ENCODE measurements around the gene MORN4. TPM values are rescaled to one million over a fixed set of nuclear protein-coding genes. Genes with fewer than 3 reads are reported as not detected.

The MORN4 gene
- total and polyA plus RNA-seq, 2 of the 13 experiments (the other 11 are each of a cell fraction or from before 2014, with no cell fraction given), result 3.4 to 9.1 TPM

DNA sequence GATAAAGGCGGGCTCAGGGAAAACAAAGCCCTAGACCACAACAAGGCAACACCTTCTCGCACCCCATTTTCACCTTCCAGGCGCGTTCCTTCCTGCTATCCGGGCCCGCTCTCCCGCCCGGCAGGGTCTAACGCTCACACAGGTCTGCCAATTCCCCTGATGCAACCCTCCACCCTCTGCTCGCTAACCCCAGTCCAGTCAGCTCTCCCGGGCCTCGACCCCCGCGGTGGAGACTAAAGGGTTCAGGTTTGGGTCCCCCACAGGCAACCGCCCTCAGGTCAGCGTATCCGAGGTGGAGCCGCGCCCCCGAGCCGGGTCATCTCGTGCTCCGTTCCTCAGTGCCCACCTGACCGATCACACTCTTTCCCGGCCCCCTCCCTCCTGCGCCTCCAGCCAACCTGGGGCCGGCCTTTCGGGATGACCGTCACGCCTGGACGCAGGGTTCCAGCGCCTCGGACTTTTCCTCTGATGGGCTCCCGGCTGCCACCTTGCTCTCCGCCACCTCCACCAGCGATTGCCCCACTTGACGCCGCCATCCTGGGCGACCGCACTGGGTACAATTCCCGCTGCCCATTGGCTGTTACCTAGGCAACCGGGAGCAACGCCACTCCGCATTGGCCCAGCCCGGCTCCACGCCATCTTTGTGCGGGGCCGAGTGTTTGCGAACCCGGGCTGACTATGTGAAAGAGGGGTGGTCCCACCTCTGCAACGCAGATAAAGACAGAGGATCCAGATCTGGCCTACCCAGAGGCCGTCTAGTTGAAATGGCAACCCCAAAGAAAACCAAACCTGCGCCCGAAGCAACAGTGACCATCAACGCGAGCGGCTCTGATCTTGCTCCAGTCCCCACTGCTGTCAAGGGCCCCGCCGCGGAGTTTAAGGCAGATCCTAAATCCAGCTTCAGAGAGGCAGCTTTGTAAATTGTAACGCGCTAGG is at the start of gene MORN4 (continued):
- TF ChIP-seq ZNF207 (IDR thresholded peaks at IDR 0.05; ENCODE audit: borderline replicate concordance) (no peak), RARG (CRISPR knock-in tag; IDR thresholded peaks at IDR 0.05; ENCODE audit: low read depth) (no peak), ZNF572 (CRISPR knock-in tag; IDR thresholded peaks at IDR 0.05) (peak; percentile 85; the same call in 1 of the 2 replicates), ZNF432 (CRISPR knock-in tag; IDR thresholded peaks at IDR 0.05; ENCODE audit: borderline replicate concordance) (no peak), CREM (IDR thresholded peaks at IDR 0.05) (peak; percentile 55; the same call in 1 of the 2 replicates), CREM (CRISPR knock-in tag; IDR thresholded peaks at IDR 0.05) (no peak), ZFYVE20 (CRISPR knock-in tag; IDR thresholded peaks at IDR 0.05; ENCODE audit: borderline replicate concordance, low read depth) (no peak), KDM1A (CRISPR knock-in tag; IDR thresholded peaks at IDR 0.05) (no peak), JDP2 (CRISPR knock-in tag; IDR thresholded peaks at IDR 0.05; ENCODE audit: borderline replicate concordance) (no peak), KLF12 (CRISPR knock-in tag; IDR thresholded peaks at IDR 0.05; ENCODE audit: borderline replicate concordance) (0 out of 2 replicates have a peak, but pooled peaks have one; percentile 49), ZNF547 (CRISPR knock-in tag; IDR thresholded peaks at IDR 0.05) (no peak), GZF1 (CRISPR knock-in tag; IDR thresholded peaks at IDR 0.05) (no peak), KDM6A (CRISPR knock-in tag; IDR thresholded peaks at IDR 0.05; ENCODE audit: low read depth) (no peak), DR1 (CRISPR knock-in tag; IDR thresholded peaks at IDR 0.05) (no peak; the same call in 1 of the 2 replicates), FOXC1 (CRISPR knock-in tag; IDR thresholded peaks at IDR 0.05; ENCODE audit: borderline replicate concordance) (no peak), TBP (CRISPR knock-in tag; IDR thresholded peaks at IDR 0.05) (no peak), ZKSCAN8 (CRISPR knock-in tag; IDR thresholded peaks at IDR 0.05; ENCODE audit: borderline replicate concordance) (no peak), ZKSCAN5 (CRISPR knock-in tag; IDR thresholded peaks at IDR 0.05) (no peak), ATAD3A (CRISPR knock-in tag; IDR thresholded peaks at IDR 0.05) (no peak), ZFX (CRISPR knock-in tag; IDR thresholded peaks at IDR 0.05; ENCODE audit: low read depth) (peak; percentile 80), ZNF256 (CRISPR knock-in tag; conservative IDR thresholded peaks at IDR 0.05) (no peak)
- TF ChIP-seq, protein P1, sequence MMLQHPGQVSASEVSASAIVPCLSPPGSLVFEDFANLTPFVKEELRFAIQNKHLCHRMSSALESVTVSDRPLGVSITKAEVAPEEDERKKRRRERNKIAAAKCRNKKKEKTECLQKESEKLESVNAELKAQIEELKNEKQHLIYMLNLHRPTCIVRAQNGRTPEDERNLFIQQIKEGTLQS (CRISPR knock-in tag; IDR thresholded peaks at IDR 0.05), result no peak
- TF ChIP-seq, protein P2, sequence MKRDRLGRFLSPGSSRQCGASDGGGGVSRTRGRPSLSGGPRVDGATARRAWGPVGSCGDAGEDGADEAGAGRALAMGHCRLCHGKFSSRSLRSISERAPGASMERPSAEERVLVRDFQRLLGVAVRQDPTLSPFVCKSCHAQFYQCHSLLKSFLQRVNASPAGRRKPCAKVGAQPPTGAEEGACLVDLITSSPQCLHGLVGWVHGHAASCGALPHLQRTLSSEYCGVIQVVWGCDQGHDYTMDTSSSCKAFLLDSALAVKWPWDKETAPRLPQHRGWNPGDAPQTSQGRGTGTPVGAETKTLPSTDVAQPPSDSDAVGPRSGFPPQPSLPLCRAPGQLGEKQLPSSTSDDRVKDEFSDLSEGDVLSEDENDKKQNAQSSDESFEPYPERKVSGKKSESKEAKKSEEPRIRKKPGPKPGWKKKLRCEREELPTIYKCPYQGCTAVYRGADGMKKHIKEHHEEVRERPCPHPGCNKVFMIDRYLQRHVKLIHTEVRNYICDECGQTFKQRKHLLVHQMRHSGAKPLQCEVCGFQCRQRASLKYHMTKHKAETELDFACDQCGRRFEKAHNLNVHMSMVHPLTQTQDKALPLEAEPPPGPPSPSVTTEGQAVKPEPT (CRISPR knock-in tag; IDR thresholded peaks at IDR 0.05; ENCODE audit: low read depth), result no peak
- TF ChIP-seq, protein P3, sequence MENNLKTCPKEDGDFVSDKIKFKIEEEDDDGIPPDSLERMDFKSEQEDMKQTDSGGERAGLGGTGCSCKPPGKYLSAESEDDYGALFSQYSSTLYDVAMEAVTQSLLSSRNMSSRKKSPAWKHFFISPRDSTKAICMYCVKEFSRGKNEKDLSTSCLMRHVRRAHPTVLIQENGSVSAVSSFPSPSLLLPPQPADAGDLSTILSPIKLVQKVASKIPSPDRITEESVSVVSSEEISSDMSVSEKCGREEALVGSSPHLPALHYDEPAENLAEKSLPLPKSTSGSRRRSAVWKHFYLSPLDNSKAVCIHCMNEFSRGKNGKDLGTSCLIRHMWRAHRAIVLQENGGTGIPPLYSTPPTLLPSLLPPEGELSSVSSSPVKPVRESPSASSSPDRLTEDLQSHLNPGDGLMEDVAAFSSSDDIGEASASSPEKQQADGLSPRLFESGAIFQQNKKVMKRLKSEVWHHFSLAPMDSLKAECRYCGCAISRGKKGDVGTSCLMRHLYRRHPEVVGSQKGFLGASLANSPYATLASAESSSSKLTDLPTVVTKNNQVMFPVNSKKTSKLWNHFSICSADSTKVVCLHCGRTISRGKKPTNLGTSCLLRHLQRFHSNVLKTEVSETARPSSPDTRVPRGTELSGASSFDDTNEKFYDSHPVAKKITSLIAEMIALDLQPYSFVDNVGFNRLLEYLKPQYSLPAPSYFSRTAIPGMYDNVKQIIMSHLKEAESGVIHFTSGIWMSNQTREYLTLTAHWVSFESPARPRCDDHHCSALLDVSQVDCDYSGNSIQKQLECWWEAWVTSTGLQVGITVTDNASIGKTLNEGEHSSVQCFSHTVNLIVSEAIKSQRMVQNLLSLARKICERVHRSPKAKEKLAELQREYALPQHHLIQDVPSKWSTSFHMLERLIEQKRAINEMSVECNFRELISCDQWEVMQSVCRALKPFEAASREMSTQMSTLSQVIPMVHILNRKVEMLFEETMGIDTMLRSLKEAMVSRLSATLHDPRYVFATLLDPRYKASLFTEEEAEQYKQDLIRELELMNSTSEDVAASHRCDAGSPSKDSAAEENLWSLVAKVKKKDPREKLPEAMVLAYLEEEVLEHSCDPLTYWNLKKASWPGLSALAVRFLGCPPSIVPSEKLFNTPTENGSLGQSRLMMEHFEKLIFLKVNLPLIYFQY (CRISPR knock-in tag; IDR thresholded peaks at IDR 0.05; ENCODE audit: borderline replicate concordance), result 0 out of 2 replicates have a peak, but pooled peaks have one; percentile 46

Measured in HepG2 (cell line).